Jurkat, Clone E6-1 (cell line): ENCODE results near the gene RNU6-7.

Experiments
- DNase-seq: peaks from one replicate; pipeline ENCODE4 v3.0.0-alpha.2; 2011; ENCODE audit warnings: low read depth, low spot score
- H3K4me3 ChIP-seq: 2 replicates; pipeline ENCODE4 v1.5.1; 2011; ENCODE audit warnings: mild to moderate bottlenecking, low read length, control low read depth, moderate library complexity

The RNU6-7 gene

DNA sequence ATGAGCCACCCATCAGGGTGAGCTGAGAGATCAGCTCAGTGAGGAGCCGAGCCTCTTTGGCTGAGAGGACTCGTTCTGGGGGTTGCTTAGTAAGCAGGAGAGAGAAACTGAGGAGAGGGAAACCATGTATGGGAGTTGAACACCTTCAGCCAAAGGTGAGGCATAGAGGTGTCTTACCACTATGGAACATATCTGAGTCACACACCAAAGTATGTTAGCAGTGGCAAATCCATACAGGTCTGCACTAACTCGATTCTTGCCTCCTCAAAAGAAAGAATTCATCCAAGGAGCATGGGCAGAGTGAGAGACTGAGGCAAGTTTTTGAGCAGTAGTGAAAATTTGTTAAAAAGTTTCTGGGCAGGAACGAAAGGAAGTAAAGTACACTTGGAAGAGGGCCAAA is 47.9 kb downstream of the RNU6-7 start:
- H3K4me3 ChIP-seq = no peak overlapping the region
- no peak for DNase-seq

DNA sequence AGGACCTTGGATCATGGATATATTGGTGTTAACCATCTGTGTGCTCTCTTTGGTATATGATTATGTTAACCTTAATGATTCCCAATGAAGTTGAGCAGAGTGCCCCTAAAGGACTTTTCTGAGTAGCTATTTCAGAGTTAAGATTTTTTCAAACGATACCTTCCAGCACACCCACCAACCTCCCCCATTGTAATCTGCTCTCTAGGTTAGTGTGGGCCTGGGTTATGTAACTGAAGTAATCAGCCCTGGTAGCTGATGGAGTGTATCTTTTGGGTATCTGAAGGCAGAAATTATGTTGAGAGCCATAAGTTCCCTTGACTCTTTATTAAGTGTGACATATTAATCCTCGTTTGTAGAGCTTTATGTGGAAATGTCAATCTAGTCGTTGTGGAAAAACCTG is 48.8 kb downstream of the RNU6-7 start:
- no peak overlapping the region for H3K4me3 ChIP-seq

GRCh38 chr14:32251530-32251929 is 49.7 kb downstream of the RNU6-7 start:
- DNase-seq = no peak
- no peak overlapping the region for H3K4me3 ChIP-seq

More for the DNA sequence above, 48.8 kb downstream of the RNU6-7 start:
- DNase-seq = no peak
